Measurements from ENCODE around the gene FLACC1.

The FLACC1 gene

DNA sequence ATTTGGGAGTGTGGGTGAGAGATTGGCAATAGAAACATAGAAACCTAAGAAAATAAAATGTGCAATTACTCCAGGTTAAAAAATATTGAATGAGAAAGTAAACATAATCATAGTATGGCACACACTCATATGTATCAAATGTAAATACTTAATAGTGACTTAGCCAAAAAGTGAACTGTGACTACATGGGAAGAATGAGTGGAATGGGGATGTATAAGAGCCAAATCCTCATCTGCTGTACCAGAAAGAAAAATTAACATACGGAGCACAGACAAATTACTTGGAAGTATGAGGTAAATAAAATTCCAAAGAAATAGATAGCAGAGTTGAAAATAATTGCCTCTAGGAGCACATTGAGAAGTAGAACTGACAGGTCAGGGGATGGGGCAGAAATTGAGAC lies 4.0 kb downstream of the FLACC1 start:
- no peak for TF ChIP-seq Cebpa-rat (IDR thresholded peaks at IDR 0.05)
- H3K9me3 ChIP-seq = no peaks in the 10 kb centered on the region
- no peak overlapping the region for H3K9ac ChIP-seq
- H4K20me1 ChIP-seq = no peaks in the 10 kb centered on the region
- H3K27me3 ChIP-seq = no peaks in the 10 kb centered on the region
- H3K36me3 ChIP-seq = no peaks in the 10 kb centered on the region
- H3K4me3 ChIP-seq = no peak overlapping the region
- no peak overlapping the region for H3K27ac ChIP-seq
- no peaks in the 10 kb centered on the region for H3K4me1 ChIP-seq
- no peak overlapping the region for H3K4me2 ChIP-seq

DNA sequence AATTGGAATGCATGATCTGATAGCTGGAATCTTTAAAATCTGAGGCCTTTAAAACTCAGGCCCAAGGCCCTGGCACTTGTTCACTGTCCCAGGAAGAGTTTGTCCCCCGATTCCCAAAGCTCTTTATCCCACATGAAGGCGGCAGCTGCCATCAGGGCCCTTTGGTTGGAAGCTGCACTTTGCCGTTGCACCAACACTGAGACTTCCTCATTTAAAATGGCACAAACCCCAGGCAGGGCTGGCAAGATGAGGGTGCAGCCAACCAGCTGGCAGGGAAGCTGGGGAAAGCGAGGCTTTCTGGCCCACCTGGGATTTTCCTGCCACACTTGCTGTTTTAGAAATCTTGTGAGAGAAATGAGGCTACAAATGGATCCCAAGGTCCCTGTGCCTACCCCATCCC lies 6.3 kb downstream of the FLACC1 start:
- Histone ChIP-seq H4K20me1 (no peaks in the 10 kb centered on the region), H3K4me3 (no peak overlapping the region)
- TF ChIP-seq Cebpa-rat (IDR thresholded peaks at IDR 0.05) = no peak

DNA sequence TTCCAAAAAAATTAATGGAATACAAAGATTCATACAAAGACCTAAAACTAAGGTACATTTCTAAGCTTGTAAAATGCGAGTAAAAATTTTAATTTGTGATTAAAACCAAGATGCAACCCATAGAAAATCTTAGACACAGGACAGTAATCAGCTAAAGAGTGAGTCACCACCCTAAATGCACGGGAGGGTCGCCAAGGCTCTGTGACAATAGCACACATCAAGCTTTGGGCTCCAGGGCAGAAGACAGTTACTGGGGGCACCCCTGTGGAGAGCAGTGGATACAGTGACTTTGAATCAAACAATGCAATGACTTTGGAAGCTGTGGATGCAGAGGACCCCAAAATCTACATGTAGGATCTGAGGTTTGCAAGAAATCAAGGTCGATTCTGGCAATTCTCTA lies 7.5 kb downstream of the FLACC1 start:
- no peak for TF ChIP-seq Cebpa-rat (IDR thresholded peaks at IDR 0.05)
- no peaks in the 10 kb centered on the region for H3K27me3 ChIP-seq
- no peak overlapping the region for H3K4me2 ChIP-seq
- H3K36me3 ChIP-seq = no peaks in the 10 kb centered on the region
- H3K9ac ChIP-seq = no peak overlapping the region
- H3K4me3 ChIP-seq = no peak overlapping the region
- no peaks in the 10 kb centered on the region for H4K20me1 ChIP-seq
- no peak overlapping the region for H3K27ac ChIP-seq
- H3K9me3 ChIP-seq = no peaks in the 10 kb centered on the region
- no peaks in the 10 kb centered on the region for H3K4me1 ChIP-seq

More for the DNA sequence above, 6.3 kb downstream of the FLACC1 start:
- Histone ChIP-seq H3K9ac (no peak overlapping the region), H3K27ac (no peak overlapping the region), H3K4me2 (no peak overlapping the region), H3K9me3 (no peaks in the 10 kb centered on the region), H3K36me3 (no peaks in the 10 kb centered on the region), H3K4me1 (no peaks in the 10 kb centered on the region), H3K27me3 (no peaks in the 10 kb centered on the region)

DNA sequence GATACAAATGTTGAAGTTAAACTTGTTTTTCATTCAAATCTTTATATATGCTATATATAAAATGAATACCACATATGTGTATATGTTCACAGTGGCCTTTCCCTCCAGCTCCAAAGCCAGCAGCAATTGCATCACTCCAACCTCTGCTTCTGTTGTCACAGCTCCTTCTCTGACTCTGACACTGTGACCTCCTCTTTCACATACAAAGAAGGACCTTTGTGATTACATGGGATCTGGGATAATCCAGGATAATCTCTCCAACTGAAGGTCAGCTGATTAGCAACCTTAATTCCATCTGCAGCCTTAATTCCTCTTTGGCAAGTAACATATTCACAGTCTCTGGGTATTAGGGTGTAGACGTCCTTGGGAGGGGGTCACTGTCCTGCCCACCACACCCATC lies 8.4 kb downstream of the FLACC1 start:
- H3K4me2 ChIP-seq = no peak overlapping the region
- H3K9ac ChIP-seq = no peak overlapping the region
- TF ChIP-seq Cebpa-rat (IDR thresholded peaks at IDR 0.05) = no peak
- H3K27ac ChIP-seq = no peak overlapping the region
- no peaks in the 10 kb centered on the region for H4K20me1 ChIP-seq
- no peak overlapping the region for H3K4me3 ChIP-seq
- H3K36me3 ChIP-seq = no peaks in the 10 kb centered on the region
- no peaks in the 10 kb centered on the region for H3K9me3 ChIP-seq
- H3K27me3 ChIP-seq = no peaks in the 10 kb centered on the region
- no peaks in the 10 kb centered on the region for H3K4me1 ChIP-seq

GRCh38 chr2:201347138-201347537 lies 10.0 kb downstream of the FLACC1 start:
- H3K36me3 ChIP-seq = no peaks in the 10 kb centered on the region
- H4K20me1 ChIP-seq = no peaks in the 10 kb centered on the region
- no peak overlapping the region for H3K4me3 ChIP-seq
- no peaks in the 10 kb centered on the region for H3K27me3 ChIP-seq
- H3K4me1 ChIP-seq = no peaks in the 10 kb centered on the region
- no peak for TF ChIP-seq Cebpa-rat (IDR thresholded peaks at IDR 0.05)
- H3K9me3 ChIP-seq = no peaks in the 10 kb centered on the region
- no peak overlapping the region for H3K4me2 ChIP-seq
- no peak overlapping the region for H3K9ac ChIP-seq
- no peak overlapping the region for H3K27ac ChIP-seq

GRCh38 chr2:201345625-201346213 lies 11.4 kb downstream of the FLACC1 start:
- no peak for TF ChIP-seq Cebpa-rat (IDR thresholded peaks at IDR 0.05)
- Histone ChIP-seq H4K20me1 (no peaks in the 10 kb centered on the region), H3K27ac (no peak overlapping the region), H3K4me2 (no peak overlapping the region), H3K27me3 (no peaks in the 10 kb centered on the region), H3K9me3 (peaks cover 4% of the 10 kb centered on the region; the same call in 1 of the 2 replicates), H3K36me3 (no peaks in the 10 kb centered on the region), H3K4me3 (no peak overlapping the region), H3K4me1 (no peaks in the 10 kb centered on the region), H3K9ac (no peak overlapping the region)

- Histone ChIP-seq H3K27me3 (no peaks in the 10 kb centered on the region), H3K4me2 (no peak overlapping the region; the same call in 1 of the 2 replicates), H3K36me3 (no peaks in the 10 kb centered on the region; the same call in 1 of the 2 replicates), H4K20me1 (no peaks in the 10 kb centered on the region), H3K9me3 (peaks cover 6% of the 10 kb centered on the region), H3K9ac (no peak overlapping the region), H3K27ac (no peak overlapping the region), H3K4me3 (no peak overlapping the region), H3K4me1 (no peaks in the 10 kb centered on the region)
- TF ChIP-seq Cebpa-rat (IDR thresholded peaks at IDR 0.05) = no peak
Observed at GRCh38 chr2:201344663-201345366, 12.3 kb downstream of the FLACC1 start.

DNA sequence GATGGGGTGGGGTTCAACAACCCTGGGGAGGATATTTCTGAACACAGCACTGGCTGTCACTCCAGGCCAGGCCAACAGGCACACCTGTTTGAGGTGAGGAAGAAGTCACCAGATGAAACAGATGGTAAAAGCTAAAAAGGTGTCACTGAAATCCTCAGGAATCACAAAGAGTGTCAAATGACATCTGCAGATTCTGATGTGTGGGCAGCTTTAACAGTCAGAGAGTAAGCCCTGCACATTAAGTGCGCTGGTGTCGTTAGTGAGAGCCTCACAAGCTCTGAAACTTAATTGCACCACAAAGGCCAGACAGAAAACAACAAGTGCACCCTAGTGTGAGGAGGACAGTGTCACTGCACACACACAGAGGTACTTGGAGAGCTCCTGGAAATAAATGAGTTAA lies 13.6 kb downstream of the FLACC1 start:
- no peak overlapping the region for H3K4me2 ChIP-seq
- no peaks in the 10 kb centered on the region for H3K27me3 ChIP-seq
- TF ChIP-seq Cebpa-rat (IDR thresholded peaks at IDR 0.05) = no peak
- no peak overlapping the region for H3K4me3 ChIP-seq
- no peak overlapping the region for H3K9ac ChIP-seq
- H4K20me1 ChIP-seq = no peaks in the 10 kb centered on the region
- H3K9me3 ChIP-seq = peaks cover 9% of the 10 kb centered on the region
- no peaks in the 10 kb centered on the region for H3K4me1 ChIP-seq
- H3K36me3 ChIP-seq = no peaks in the 10 kb centered on the region; the same call in 1 of the 2 replicates
- no peak overlapping the region for H3K27ac ChIP-seq

DNA sequence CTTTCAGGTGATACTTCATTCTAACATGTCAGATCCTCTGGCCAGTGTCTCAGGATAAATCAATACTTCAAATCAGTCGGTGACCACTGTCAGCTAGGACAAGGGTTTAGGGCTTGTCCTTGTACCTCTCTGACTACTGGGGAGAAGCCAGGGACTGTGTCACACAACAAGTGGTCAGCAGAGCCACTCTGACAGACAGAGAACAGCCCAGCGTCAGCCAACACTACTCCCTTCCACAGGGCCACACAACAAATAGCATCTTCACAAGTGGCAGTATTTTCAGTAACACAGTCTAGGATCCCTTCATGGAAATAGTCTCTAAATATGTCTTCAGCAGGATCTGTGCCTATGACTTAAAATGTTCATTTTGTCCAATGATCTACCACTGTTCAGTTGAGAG lies 14.2 kb downstream of the FLACC1 start:
- no peak for TF ChIP-seq Cebpa-rat (IDR thresholded peaks at IDR 0.05)
- Histone ChIP-seq H3K9ac (no peak overlapping the region), H3K4me1 (no peaks in the 10 kb centered on the region), H3K27ac (no peak overlapping the region), H3K4me3 (no peak overlapping the region), H3K27me3 (no peaks in the 10 kb centered on the region), H3K4me2 (no peak overlapping the region), H4K20me1 (no peaks in the 10 kb centered on the region), H3K9me3 (peaks cover 9% of the 10 kb centered on the region), H3K36me3 (no peaks in the 10 kb centered on the region; the same call in 1 of the 2 replicates)

GRCh38 chr2:201329409-201329808 lies 27.7 kb downstream of the FLACC1 start:
- no peaks in the 10 kb centered on the region for H4K20me1 ChIP-seq

More at GRCh38 chr2:201329409-201329808, 27.7 kb downstream of the FLACC1 start:
- Histone ChIP-seq H3K27me3 (no peaks in the 10 kb centered on the region), H3K36me3 (no peaks in the 10 kb centered on the region), H3K4me1 (0 out of 2 replicates have a peak, but pooled peaks cover 8% of the 10 kb centered on the region), H3K4me3 (no peak overlapping the region), H3K9ac (no peak overlapping the region), H3K4me2 (no peak overlapping the region), H3K27ac (no peak overlapping the region), H3K9me3 (peaks cover 14% of the 10 kb centered on the region; the same call in 1 of the 2 replicates)
- no peak for TF ChIP-seq Cebpa-rat (IDR thresholded peaks at IDR 0.05)
